ENCODE measurements around the gene TMEM191C. TPM values are rescaled to one million over a fixed set of nuclear protein-coding genes. Genes with fewer than 3 reads are reported as not detected.
"Not testable (repeated sequence)": the region's sequence is repeated elsewhere in the genome, so short reads cannot be mapped to it uniquely, and the experiment has no call there.

Gene TMEM191C
- total and polyA plus RNA-seq, 2 of the 8 experiments (the other 6 are each of a cell fraction or from before 2014, with no cell fraction given): 0.74 to 2.6 TPM

GRCh38 chr22:21514117-21514516, 46.9 kb downstream of the TMEM191C start:
- H3K4me1 ChIP-seq (replicated peaks in 1 of 4; ENCODE audit: control insufficient read depth in 3 of 4, insufficient read depth in 4 of 4, low read length in 3 of 4); H3K9me3 ChIP-seq (ENCODE audit: insufficient read depth in 2 of 2, low read depth in 1 of 2, low read length in 1 of 2); H3K27ac ChIP-seq (ENCODE audit: low read depth, low read length); H3K79me1 ChIP-seq (ENCODE audit: low read depth, low read length); H4K5ac ChIP-seq (ENCODE audit: insufficient read length, low read depth, low read length); H3K23ac ChIP-seq (ENCODE audit: insufficient read length); H3K18ac ChIP-seq (ENCODE audit: extremely low read depth, low read length); H2AFZ ChIP-seq (ENCODE audit: low read length); H4K91ac ChIP-seq (replicated peaks; ENCODE audit: insufficient read length, low read length); H2BK15ac ChIP-seq (ENCODE audit: low read length); H3K4me3 ChIP-seq (ENCODE audit: extremely low read depth in 1 of 4, insufficient read depth in 2 of 4, low read depth in 3 of 4, low read length in 4 of 4); H2BK12ac ChIP-seq (ENCODE audit: low read depth, low read length); H3K27me3 ChIP-seq (replicated peaks in 1 of 4; ENCODE audit: control insufficient read depth in 3 of 4, extremely low read depth in 1 of 4, insufficient read depth in 3 of 4, low read length in 3 of 4); H3K4me2 ChIP-seq (ENCODE audit: insufficient read depth in 1 of 2, low read depth in 2 of 2, low read length in 2 of 2); H3K79me2 ChIP-seq (ENCODE audit: control insufficient read depth in 1 of 2, insufficient read depth in 2 of 2, low read length in 2 of 2); H2BK20ac ChIP-seq (ENCODE audit: low read length); H3K36me3 ChIP-seq (ENCODE audit: control insufficient read depth in 2 of 4, insufficient read depth in 4 of 4, low read length in 3 of 4); H3K23me2 ChIP-seq (ENCODE audit: low read depth, low read length); H3K9ac ChIP-seq (replicated peaks in 1 of 4; ENCODE audit: extremely low read depth in 1 of 4, low read depth in 3 of 4, low read length in 3 of 4); H3K14ac ChIP-seq (ENCODE audit: insufficient read length); H3K4ac ChIP-seq (replicated peaks; ENCODE audit: insufficient read length, low read depth, low read length); H3K56ac ChIP-seq (replicated peaks; ENCODE audit: insufficient read length, low read depth, low read length); H4K8ac ChIP-seq (ENCODE audit: extremely low read depth, insufficient read depth, low read length); DNase-seq (ENCODE audit: low read depth in 1 of 2, low spot score in 2 of 2); H4K20me1 ChIP-seq (replicated peaks in 1 of 2; ENCODE audit: control insufficient read depth in 1 of 2, insufficient read depth in 2 of 2, low read length in 2 of 2); POLR2A ChIA-PET (ENCODE audit: partially characterized antibody); H2AK5ac ChIP-seq (ENCODE audit: low read depth, low read length); CTCF ChIA-PET (ENCODE audit: partially characterized antibody); FAIRE-seq; H2BK120ac ChIP-seq (replicated peaks; ENCODE audit: low read depth, low read length); H2BK5ac ChIP-seq (ENCODE audit: low read depth, low read length): not testable (repeated sequence)
- no CpG with 5 or more reads among the region's 12 CpGs for WGBS, 2 experiments (ENCODE audit: extremely low coverage in 1 of 2, insufficient coverage in 1 of 2, insufficient read length in 1 of 2, insufficient replicate concordance in 2 of 2, low coverage in 1 of 2, low lambda C conversion rate in 2 of 2, missing lambda C conversion rate in 1 of 2)

GRCh38 chr22:21515234-21515633, 48.0 kb downstream of the TMEM191C start:
- POLR2A ChIA-PET (ENCODE audit: partially characterized antibody); H3K27me3 ChIP-seq (replicated peaks in 1 of 4; ENCODE audit: control insufficient read depth in 3 of 4, extremely low read depth in 1 of 4, insufficient read depth in 3 of 4, low read length in 3 of 4); H3K79me2 ChIP-seq (ENCODE audit: control insufficient read depth in 1 of 2, insufficient read depth in 2 of 2, low read length in 2 of 2); H2AFZ ChIP-seq (ENCODE audit: low read length); H3K9ac ChIP-seq (replicated peaks in 1 of 4; ENCODE audit: extremely low read depth in 1 of 4, low read depth in 3 of 4, low read length in 3 of 4); CTCF ChIA-PET (ENCODE audit: partially characterized antibody); H4K20me1 ChIP-seq (replicated peaks in 1 of 2; ENCODE audit: control insufficient read depth in 1 of 2, insufficient read depth in 2 of 2, low read length in 2 of 2); H4K91ac ChIP-seq (replicated peaks; ENCODE audit: insufficient read length, low read length); H3K9me3 ChIP-seq (ENCODE audit: insufficient read depth in 2 of 2, low read depth in 1 of 2, low read length in 1 of 2); H2BK20ac ChIP-seq (ENCODE audit: low read length); H2BK15ac ChIP-seq (ENCODE audit: low read length); DNase-seq (ENCODE audit: low read depth in 1 of 2, low spot score in 2 of 2); H3K56ac ChIP-seq (replicated peaks; ENCODE audit: insufficient read length, low read depth, low read length); H3K4me2 ChIP-seq (ENCODE audit: insufficient read depth in 1 of 2, low read depth in 2 of 2, low read length in 2 of 2); FAIRE-seq; H3K36me3 ChIP-seq (ENCODE audit: control insufficient read depth in 2 of 4, insufficient read depth in 4 of 4, low read length in 3 of 4); H3K4ac ChIP-seq (replicated peaks; ENCODE audit: insufficient read length, low read depth, low read length); H2BK120ac ChIP-seq (replicated peaks; ENCODE audit: low read depth, low read length); H3K23me2 ChIP-seq (ENCODE audit: low read depth, low read length); H2AK5ac ChIP-seq (ENCODE audit: low read depth, low read length); H3K27ac ChIP-seq (ENCODE audit: low read depth, low read length); H3K23ac ChIP-seq (ENCODE audit: insufficient read length); H2BK5ac ChIP-seq (ENCODE audit: low read depth, low read length); H3K18ac ChIP-seq (ENCODE audit: extremely low read depth, low read length); H2BK12ac ChIP-seq (ENCODE audit: low read depth, low read length); H3K79me1 ChIP-seq (ENCODE audit: low read depth, low read length); H3K4me3 ChIP-seq (ENCODE audit: extremely low read depth in 1 of 4, insufficient read depth in 2 of 4, low read depth in 3 of 4, low read length in 4 of 4); H4K5ac ChIP-seq (ENCODE audit: insufficient read length, low read depth, low read length); H3K14ac ChIP-seq (ENCODE audit: insufficient read length); H3K4me1 ChIP-seq (replicated peaks in 1 of 4; ENCODE audit: control insufficient read depth in 3 of 4, insufficient read depth in 4 of 4, low read length in 3 of 4); H4K8ac ChIP-seq (ENCODE audit: extremely low read depth, insufficient read depth, low read length): not testable (repeated sequence)
- no CpG with 5 or more reads among the region's 9 CpGs for WGBS, 2 experiments (ENCODE audit: extremely low coverage in 1 of 2, insufficient coverage in 1 of 2, insufficient read length in 1 of 2, insufficient replicate concordance in 2 of 2, low coverage in 1 of 2, low lambda C conversion rate in 2 of 2, missing lambda C conversion rate in 1 of 2)
